NCI-H510A treated with DMSO at 0.1 percent for 48 hours (cell line): ENCODE results near the gene GNG7.
"Not testable (repeated sequence)": the region's sequence is repeated elsewhere in the genome, so short reads cannot be mapped to it uniquely, and the experiment has no call there.

Experiments
- DNase-seq: peaks from one replicate; lab custom pipeline; 2025; lab: John Stamatoyannopoulos, UW

Gene GNG7

DNA sequence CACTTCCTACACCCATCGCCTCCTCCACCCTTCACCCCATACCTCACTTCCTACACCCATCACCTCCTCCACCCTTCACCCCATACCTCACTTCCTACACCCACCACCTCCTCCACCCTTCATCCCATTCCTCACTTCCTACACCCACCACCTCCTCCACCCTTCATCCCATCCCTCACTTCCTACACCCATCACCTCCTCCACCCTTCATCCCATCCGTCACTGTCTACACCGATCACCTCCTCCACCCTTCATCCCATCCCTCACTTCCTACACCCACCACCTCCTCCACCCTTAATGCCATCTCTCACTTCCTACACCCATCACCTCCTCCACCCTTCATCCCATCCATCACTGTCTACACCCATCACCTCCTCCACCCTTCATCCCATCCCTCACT, 10.7 kb upstream of the GNG7 start:
- DNase-seq, result not testable (repeated sequence)

DNA sequence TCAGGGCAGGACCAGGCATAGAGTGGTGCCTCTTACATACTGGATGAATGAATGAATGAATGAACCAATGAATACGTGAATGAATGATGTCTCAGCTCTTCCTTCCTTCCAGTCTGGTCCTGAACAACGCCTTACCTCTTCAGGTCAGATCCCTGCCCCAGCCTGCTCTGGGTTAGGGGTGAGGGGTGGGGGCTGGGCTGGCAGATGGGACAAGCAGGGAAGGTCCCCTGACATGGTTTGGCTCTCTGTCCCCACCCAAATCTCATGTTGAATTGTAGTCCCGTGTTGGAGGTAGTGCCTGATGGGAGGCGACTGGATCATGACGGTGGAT, 9.3 kb upstream of the GNG7 start:
- DNase-seq, result no peak

DNA sequence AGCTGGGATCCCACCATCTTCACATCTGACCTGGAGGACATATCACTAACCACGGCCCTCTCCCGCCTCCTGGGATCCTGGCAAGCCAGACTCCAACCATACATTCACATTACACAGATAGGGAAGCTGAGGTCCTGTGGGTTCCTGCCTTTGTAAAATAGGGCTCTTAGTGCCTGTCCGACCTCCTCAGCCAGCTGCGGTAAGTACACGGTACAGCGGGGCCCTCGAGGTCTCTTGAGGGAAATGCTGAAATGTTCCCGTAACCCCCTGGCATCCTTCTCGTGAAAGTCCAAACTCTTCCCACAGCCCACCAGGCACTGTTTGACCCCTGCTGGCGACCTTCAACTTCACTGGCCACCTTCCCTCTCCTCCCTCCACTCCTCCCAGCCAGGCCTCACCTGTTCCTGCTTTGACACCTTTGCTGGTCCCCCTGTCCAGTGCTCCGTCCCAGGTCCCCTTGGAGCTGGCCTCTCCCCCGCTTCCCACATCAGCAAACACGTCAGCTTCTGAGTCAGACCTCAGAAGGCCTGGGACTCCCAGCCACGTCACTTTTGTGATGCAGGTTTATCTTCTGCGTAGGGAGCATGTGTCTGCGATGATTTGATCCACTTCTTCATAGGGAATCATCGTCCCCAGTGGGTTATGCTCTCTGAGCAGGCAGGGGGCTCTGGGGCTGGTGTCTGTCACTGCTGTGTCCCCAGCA, 8.8 kb upstream of the GNG7 start:
- DNase-seq, result no peak

DNA sequence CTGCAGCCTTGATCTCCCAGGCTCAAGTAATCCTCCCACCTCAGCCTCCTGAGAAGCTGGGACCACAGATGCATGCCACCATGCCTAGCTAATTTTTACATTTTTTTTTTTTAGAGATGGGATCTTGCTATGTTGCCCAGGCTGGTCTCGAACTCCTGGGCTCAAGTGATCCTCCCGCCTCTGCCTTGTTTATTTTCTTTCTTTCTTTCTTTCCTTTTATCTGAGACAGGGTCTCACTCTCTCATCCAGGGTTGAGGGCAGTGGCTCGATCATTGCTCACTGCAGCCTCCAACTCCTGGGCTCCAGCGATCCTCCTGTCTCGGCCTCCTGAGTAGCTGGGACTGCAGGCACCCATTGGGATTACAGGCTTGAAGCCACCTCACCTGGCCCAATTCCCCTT, 3.8 kb upstream of the GNG7 start:
- DNase-seq, result no peak

DNA sequence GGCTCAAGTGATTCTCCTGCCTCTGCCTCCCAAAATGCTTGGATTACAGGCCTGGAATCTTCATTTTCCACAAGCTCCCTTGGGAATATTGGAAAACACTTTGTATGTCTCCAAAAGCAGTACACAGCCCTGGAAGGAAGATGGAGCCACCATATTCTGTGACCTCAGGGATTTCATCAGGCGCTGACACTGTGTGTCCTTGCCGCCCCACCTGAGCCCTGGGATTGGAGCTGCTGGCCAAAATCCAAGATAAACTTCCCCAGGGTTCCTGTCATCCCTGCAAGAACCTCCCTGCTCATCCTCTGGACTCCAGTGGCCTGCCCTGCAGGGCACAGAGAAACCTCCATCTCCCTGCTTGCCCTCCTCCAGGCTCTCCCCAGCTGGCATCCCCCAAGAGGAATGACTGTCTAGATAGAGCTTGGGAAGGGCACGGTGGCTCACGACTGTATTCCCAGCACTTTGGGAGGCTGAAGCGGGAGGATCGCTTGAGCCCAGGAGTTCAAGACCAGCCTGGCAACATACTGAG, 1.3 kb upstream of the GNG7 start:
- DNase-seq, result no peak

DNA sequence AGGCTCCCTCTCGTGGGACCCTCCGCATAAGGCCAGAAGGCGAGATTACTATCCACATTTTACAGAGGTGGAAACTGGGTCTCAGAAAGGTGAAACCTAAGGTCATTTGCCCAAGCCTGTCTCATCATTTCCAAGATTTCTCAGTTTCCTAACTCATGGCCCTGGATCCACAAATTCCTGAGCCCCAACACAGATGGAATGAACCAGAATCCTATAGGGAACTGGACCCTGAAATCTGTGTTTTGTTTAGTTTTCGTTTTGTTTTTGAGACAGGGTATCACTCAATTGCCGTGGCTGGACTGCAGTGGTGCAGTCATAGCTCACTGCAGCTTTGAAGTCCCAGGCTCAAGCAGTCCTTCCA, 563 bp upstream of the GNG7 start:
- DNase-seq, result no peak

DNA sequence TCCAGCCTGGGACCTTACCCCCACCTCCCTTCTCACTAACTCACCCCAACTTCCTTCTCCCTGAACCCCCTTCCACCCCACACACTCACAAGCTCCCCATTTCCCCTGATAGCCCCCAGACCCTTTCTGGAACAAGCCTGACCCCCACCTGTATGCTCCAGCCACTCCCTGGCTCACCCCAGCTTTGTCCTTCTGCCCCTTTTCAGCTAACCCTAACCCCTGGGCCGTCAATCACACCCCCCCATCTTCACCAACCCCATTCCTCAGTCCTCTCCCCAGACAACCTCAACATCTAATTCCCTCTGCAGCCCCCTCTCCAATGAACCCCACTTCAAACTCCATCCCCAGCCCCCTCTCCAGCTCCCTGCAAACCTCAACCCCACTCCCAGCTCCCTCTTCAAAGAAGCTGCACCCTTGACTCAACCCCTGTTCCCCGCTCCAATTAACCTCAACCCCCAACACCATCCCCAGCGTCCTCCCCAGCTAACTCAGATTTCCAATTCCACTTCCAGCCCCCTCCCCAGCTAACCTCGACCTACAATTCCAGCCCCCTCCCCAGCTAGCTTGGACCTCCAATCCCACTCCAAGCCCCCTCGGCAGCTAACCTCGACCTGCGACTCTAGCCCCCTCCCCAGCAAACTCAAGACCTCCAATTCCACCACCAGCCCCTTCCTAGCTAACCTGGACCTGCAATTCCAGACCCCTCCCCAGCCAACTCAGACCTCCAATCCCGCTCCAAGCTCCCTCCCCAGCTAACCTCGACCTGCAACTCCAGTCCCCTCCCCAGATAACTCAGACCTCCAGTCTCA, 929 bp downstream of the GNG7 start:
- no peak for DNase-seq

DNA sequence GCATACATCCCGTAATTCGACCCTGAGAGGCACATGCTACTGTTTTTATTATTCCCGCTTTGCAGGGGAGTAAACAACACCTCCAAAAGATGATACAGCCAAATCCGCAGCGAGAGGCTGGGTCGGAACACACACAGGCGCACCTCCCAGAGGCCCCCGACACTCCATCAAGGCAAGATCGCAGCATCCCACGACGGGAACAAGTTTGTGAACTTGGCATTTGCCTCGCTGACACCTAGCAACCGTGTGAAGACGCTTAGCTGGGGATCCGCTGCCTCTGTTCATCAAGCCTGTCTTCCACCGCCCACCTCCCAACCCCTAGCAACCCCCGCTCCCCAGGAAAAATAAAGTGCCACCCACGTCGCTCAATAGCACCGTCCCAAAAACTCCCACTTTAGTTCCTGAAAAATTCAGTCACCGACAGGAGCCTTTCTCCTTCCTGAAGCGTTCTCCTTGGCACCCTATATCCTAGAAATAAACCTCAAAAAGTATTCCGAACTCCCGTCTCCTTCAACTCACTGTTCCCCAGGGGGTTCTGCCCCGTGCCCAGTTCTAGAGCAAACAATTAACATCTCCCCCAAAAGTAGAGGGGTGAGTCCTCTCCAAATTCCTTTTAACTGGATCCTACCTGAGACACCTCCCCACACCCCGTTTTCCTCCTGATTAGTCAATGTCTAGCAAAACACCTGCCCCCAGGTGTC, 1.7 kb downstream of the GNG7 start:
- no peak for DNase-seq

DNA sequence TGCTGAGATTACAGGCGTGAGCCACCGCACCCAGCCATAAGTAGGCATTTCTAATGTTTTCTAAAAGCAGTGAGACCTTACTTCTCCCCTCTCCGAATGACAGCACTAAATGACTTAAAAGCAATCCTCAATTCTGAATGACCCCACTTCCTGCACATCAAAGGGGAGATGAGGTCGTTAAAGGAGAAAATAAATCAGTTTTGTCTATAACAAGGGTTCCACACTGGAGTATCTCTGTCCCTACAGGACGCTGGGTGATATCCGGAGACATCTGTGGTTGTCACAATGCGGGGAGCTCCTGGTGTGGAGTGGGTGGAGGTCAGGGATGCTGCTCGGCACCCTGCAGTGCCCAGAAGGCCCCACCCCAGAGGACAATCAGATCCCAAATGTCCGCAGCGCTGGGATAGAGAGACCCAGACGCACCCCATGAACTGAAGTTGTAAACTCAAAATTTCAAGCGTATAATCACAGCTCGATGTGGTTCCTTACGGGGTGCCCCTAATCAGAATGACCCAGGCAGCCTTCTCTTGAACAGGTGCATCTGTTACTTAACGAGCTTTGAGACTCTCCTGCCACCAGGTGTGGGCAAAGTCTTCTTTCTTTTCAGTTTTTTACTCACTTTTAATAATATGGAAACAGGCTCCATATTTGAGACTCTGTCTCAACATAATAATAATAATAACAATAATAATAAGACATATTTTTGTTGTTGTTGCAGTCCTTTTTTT, 2.9 kb downstream of the GNG7 start:
- DNase-seq, result no peak

DNA sequence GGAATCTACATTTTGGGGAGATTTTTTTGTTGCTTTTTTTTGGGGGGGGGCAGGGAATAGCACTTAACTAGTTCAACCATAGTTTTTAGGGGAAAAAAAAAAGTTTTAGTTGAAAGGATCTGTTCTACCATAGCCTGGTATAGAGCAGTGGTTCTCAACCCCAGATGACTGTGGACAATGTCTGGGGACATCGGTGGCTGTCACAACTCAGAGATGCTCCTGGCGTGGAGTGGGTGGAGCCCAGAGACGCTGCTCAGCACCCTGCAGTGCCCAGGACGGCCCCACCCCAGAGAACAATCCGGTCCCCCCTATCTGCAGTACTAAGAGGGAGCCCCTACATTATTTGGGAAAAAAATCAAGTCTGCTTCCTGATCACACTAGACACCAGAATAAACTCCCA, 8.3 kb downstream of the GNG7 start:
- DNase-seq, result no peak

DNA sequence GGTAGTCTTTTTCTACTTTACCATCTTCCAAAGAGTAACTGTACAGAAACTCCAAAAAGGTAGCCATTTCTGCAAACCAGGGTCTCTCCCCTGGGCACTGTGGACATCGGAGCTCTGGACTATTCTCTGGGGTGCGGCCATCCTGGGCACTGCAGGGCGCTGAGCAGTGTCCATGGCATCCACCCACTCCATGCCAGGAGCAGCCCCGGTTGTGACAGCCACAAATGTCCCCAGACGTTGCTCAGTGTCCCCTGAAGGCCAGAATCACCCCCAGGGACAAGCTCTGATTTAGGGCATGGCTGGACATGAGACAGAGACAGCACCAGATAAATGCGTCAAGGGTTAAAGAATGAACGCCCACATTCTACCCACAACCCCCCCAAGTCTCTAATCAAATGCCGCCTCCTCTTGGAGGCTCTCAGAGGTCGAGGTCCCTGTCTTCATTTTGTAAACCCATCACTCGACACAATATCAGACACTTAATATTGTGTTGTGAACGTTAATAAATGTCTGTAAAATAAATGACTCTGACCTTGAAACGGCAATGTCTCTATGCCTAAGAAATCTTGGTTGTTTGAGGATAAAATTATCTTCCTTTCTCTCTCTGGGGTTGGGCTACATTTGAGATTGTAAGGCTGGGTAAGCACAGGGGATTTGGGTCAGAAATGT, 8.9 kb downstream of the GNG7 start:
- DNase-seq, result no peak

DNA sequence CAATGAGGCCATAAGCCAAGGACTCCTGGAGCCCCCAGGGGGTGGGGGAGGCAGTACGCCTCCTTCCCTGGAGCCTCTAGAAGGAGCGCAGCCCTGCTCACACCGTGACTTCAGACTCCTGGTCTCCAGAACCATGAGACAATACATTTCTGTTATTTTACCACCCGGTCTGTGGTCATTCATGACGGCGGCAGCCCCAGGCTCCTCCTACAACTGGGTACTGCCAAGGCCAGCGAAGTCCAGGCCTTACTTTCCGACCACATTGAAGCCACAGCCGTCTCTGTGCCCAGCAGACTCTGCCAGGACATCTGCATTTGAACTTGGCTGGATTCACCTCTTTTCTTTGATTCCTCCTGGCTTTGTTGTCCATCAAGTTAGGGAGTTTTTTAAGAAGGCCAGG, 10.5 kb downstream of the GNG7 start:
- no peak for DNase-seq

DNA sequence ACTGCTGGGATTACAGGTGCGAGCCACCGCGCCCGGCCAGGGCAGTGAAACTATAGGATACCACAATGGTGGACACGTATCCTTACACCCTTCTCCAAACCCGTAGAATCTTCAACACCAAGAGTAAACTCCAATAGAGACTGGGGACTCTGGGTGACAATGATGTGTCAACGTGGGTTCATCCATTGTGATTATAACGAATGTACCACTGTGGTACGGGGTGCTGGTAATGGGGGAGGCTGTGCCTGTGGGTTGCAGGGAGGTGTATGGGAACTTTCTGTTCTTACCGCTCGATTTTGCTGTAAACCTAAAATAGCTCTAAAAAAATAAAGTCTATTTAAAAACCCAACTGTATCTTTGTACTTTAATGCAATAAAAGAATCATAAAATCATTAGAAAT, 11.6 kb downstream of the GNG7 start:
- no peak for DNase-seq

DNA sequence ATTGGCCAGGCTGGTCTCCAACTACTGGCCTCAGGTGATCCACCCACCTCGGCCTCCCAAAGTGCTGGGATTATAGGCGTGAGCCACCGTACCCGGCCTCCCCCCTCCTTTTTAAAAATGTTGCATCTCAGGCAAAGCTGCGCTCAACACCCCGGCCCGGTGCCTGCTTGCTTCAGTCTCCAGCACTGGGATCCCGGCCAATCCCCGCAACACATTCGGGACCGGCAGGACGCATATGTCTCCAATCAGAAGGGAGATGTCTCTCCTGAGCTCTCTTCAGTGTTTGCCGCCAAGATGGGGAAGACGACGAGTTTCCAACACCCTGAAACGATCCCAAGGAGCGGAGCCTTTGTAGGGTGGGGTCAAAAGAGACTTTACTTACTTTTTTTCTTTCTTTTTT, 16.1 kb downstream of the GNG7 start:
- DNase-seq, result no peak

DNA sequence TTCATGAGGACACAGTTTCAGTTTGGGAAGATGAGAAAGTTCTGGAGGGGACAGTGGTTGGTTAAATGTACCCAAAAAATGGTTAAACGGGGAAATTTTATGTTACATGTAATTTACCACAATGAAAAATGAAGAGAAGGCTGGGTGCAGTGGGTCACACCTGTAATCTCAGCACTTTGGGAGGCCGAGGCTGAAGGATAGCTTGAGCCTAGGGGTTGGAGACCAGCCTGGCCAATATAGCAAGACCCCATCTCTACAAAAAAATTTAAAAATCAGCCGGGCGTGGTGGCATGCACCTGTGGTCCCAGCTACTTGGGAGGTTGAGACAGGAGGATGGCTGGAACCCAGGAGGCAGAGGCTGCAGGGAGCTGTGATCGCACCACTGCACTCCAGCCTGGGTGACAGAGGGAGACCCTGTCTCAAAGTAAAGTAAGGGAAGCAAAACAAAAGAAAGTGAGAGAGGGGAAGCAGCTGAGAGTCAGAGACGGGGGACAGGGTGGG, 17.2 kb downstream of the GNG7 start:
- no peak for DNase-seq

DNA sequence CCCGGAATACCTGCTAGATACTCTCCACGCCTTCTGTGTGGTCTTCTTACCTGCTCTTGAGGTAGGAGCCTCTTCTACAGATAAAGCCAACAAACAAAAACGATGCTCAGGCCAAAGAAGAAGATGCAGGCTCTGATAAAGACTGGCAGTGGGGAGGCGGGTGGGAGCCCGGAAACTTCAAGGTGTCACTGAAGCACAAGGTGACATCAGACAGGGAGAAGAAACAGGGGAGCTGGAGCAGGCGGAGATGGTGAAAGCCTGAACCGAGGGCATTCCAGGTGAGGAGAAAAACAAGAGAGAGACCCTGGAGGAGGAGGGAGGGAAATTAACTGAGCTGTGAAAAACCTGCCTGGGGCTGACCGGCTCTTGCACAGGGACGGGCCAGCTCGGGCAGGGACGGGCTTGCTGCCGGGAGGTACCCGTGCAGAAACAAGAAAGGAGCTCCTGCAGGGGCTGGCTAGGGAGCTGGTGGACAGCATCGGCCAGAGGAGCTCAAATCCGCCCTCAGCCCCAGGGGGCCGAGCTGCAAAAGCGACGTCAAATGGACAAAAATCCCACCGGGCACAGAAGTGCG, 19.0 kb downstream of the GNG7 start:
- DNase-seq, result no peak

DNA sequence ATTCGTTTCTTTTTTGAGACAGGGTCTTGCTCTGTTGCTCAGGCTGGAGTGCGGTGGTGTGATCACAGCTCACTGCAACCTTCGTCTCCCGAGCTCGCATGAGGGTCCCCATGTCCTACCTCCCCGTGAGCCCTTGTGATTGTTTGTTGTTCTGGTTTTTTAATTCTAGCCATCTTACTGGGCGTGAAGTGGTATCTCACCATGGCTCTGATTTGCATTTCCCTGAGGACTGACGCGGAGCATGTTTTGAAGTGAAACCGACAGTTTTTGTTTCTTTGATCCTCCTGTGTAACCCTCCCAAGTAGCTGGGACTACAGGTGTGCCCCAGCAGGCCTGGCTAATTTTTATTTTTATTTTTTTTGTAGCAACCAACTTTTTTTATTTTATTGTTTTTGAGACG, 21.7 kb downstream of the GNG7 start:
- no peak for DNase-seq

DNA sequence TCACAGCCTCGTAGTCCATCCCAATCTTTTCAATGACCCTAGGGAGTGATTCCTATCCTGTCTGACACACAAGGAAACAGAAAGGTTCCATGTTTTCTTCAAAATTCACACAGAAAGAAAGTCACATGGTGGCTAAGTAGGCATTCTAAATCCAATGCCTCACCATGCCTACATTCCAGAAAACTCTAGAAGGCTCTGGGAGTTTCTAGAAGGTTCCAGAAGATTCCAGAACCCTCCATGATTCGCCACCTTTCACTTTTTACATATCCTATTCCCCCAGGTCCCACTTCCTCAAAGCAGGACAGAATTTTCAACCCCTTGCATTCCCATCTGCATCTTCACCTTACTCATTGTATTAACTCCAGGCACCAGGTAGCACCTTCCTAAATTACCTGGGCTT, 23.1 kb downstream of the GNG7 start:
- DNase-seq, result no peak

DNA sequence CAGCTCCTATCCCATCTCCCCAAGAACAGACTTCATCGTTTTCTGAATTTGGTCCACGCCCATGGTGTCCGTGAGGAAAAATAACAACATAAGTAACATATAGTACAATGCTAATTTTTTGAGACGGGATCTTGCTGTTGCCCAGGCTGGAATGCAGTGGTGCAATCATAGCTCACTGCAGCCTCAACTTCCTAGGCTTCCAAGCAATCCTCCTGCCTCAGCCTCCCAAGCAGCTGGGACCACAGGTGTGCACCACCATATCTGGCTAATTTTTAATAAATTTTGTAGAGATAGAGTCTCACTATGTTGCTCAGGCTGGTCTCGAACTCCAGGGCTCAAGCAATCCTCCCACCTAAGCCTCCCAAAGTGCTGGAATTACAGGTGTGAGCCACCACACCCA, 23.5 kb downstream of the GNG7 start:
- DNase-seq, result not testable (repeated sequence)

DNA sequence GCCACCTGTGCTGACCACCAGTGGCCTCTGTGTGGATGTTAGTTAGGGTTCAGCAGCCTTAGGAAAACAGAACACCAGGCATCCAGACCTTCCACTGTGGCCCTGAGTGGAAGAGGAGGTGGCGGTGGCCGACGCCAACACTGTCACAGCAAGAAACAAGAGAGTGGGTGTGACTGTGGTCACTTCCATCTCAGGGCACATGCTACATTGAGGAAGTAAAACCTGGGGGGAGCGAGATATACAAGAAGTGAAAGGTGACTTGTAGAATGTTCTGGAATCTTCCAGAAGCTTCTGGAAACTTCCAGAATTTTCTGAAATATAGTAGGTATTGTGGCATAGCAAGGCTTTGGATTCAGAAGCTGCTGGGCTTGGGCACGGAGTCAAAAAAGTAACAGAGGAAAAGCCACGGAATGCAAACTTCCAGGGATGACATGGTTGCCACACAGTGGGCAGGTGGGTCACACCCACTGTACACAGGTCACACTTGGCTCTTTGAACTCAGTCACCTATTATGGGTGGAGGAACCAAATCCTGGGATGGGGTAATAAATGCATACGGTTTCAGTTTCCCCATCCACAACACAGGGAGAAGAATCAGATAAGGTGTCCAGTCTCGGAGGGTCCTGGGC, 24.3 kb downstream of the GNG7 start:
- no peak for DNase-seq

DNA sequence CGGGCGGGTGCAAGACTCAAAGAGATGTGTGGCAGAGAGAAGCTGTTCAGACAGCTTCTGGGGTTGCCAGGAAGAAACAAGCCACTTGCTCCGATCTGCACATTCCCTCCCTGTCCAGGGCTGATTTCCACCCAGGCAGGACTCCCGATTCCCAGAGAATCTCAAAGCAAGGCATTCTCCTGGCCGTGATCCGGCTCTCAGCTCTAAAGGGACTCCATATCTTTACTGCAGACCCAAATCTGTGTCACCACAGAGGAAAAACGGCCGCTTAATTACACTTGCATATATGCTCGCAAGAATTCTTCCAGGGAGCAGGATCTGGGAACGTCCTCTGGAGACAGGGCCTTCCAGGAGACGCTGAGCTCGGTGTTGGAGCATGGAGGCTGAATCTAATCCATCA, 25.7 kb downstream of the GNG7 start:
- no peak for DNase-seq
